ENCODE measurements around the gene APOB.

The APOB gene

GRCh38 chr2:20953146-20953824 is 90.6 kb downstream of the APOB start:
- H3K36me3 ChIP-seq (ENCODE audit: insufficient read depth, low read length), result no peaks in the 10 kb centered on the region
- no peak overlapping the region for H3K4me3 ChIP-seq (ENCODE audit: low read length, poor library complexity, severe bottlenecking)
- no peaks in the 10 kb centered on the region for H3K4me1 ChIP-seq (ENCODE audit: insufficient read depth, low read length, poor library complexity, severe bottlenecking)
- H3K79me2 ChIP-seq (ENCODE audit: insufficient read depth, low read length), result no peaks in the 10 kb centered on the region
- no peak for TF ChIP-seq EZH2phosphoT487 (IDR thresholded peaks at IDR 0.05; ENCODE audit: borderline replicate concordance)
- TF ChIP-seq CTCF (conservative IDR thresholded peaks at IDR 0.05; ENCODE audit: low read length), result no peak
- H3K9me2 ChIP-seq (replicated peaks; ENCODE audit: low read depth, low read length), result no peaks in the 10 kb centered on the region
- H3K9ac ChIP-seq (ENCODE audit: low read depth, low read length, poor library complexity, severe bottlenecking), result no peak overlapping the region
- no peaks in the 10 kb centered on the region for H3K9me3 ChIP-seq (ENCODE audit: insufficient read depth, low read depth, low read length)
- H3K27me3 ChIP-seq (ENCODE audit: insufficient read depth, low read length, poor library complexity, severe bottlenecking), result no peaks in the 10 kb centered on the region
- H4K20me1 ChIP-seq (ENCODE audit: insufficient read depth, low read length, poor library complexity, severe bottlenecking), result no peaks in the 10 kb centered on the region
- H3K4me2 ChIP-seq (ENCODE audit: low read depth, low read length, poor library complexity, severe bottlenecking), result no peak overlapping the region
- no peak overlapping the region for H2AFZ ChIP-seq (ENCODE audit: low read length)
- no peaks in the 10 kb centered on the region for H3F3A ChIP-seq (ENCODE audit: low read depth)

Measured in Loucy (cell line).